A549 (cell line): Measurements from ENCODE around the gene OXSM.
A peak's percentile ranks its signal among the peaks of the same experiment; 100 is the strongest.

Experiments used
- CEBPB ChIP-seq, 2 experiments: fragments of >200 bp in 1 of 2; sonication (Bioruptor Twin) in 1 of 2; formaldehyde crosslinking in 1 of 2; IDR thresholded peaks; 2 replicates each; pipeline ENCODE4 v1.6.1; 2012 to 2016
- EP300 ChIP-seq, 2 experiments: fragments of >200 bp; sonication (Bioruptor Twin); formaldehyde crosslinking; IDR thresholded peaks; 2 replicates in 1 of 2; 3 replicates in 1 of 2; pipeline ENCODE4 v1.6.1; 2016 to 2017
- HOXA7 ChIP-seq: fragments of 250-450 bp; sonication (Bioruptor Pico); IDR thresholded peaks from 2 replicates; pipeline ENCODE4 v1.5.0; 2020; ENCODE audit warnings: mild to moderate bottlenecking, moderate library complexity
- KDM1A ChIP-seq: fragments of 200-600 bp; sonication (generic); IDR thresholded peaks from 2 replicates; pipeline ENCODE4 v1.6.1; 2016; ENCODE audit warnings: low read depth, mild to moderate bottlenecking
- MYC ChIP-seq: IDR thresholded peaks from 2 replicates; pipeline ENCODE4 v1.6.1; 2012; ENCODE audit warnings: mild to moderate bottlenecking, inconsistent platforms, low read length, improper control_type of control experiment, borderline replicate concordance
- POLR2A ChIP-seq: IDR thresholded peaks from 2 replicates; pipeline ENCODE4 v1.6.1; 2012; ENCODE audit warnings: mild to moderate bottlenecking, low read length
- POLR2AphosphoS2 ChIP-seq: conservative IDR thresholded peaks from 2 replicates; pipeline ENCODE4 v1.6.1; 2012; ENCODE audit warnings: low read length, improper control_type of control experiment, inconsistent platforms
- RAD21 ChIP-seq, 2 experiments: fragments of >200 bp in 1 of 2; sonication (Bioruptor Twin) in 1 of 2; formaldehyde crosslinking in 1 of 2; IDR thresholded peaks in 1 of 2; conservative IDR thresholded peaks in 1 of 2; 2 replicates in 1 of 2; 3 replicates in 1 of 2; pipeline ENCODE4 v1.6.1; 2012 to 2018; ENCODE audit warnings: inconsistent platforms in 1 of 2
- ZFP36 ChIP-seq: fragments of 450-650 bp; IDR thresholded peaks from 2 replicates; pipeline ENCODE4 v1.6.1; 2014; ENCODE audit warnings: borderline replicate concordance; ENCODE audit not compliant: partially characterized antibody
- TF ChIP-seq, protein P1 (sequence below): IDR thresholded peaks from 2 replicates; pipeline ENCODE4 v1.6.1; 2012
- TF ChIP-seq, protein P2 (sequence below): fragments of >200 bp; sonication (Bioruptor Twin); formaldehyde crosslinking; IDR thresholded peaks from 3 replicates; pipeline ENCODE4 v1.5.1; 2016
- TF ChIP-seq, protein P3 (sequence below): fragments of 150-350 bp; IDR thresholded peaks from 2 replicates; pipeline ENCODE4 v1.6.1; 2014; ENCODE audit warnings: low read depth, mild to moderate bottlenecking, low read length
- TF ChIP-seq, protein P4 (sequence below): fragments of 200-600 bp; sonication (generic); IDR thresholded peaks from 2 replicates; pipeline ENCODE4 v1.6.1; 2016; ENCODE audit warnings: antibody characterized with exemption, mild to moderate bottlenecking, moderate library complexity

DNA sequence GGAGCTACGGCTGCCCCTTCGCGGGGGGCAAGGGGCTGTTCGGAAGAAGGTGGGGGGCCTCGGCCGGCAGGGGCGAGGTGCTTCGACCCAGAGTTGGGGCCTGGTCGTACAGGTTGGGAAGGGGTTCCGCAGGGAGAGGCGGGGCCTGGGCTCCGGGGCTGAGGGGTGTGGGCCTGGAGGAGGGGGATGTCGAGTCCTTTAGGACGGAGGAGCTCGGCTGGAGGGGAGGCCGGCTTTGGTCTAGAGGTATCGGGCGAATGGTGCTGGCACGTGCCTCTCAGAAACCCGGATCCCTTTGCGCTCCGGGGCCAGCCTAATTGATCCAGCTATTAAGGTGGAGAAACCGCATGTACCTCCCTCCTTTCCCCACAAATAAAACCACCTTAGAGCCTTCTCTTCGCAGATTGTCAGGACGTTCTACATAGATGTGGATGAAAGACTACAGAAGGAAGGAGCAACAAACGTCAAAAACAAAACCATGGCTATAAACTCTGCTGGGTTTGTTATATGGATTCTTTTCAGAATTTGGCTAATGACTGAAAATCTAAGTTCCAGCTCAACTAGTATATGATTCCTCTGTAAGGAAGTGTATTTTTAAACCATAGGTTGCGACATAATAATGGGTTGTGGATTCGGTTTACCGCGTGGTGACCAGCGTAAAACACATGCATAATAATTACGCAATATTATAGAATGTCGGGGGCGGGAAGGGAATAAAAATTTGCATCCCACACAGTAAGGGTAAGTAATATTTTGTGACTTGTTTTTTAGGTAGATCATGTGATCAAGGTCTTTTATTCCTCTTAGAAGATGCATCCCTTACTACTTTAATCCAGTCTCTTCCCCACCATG is 6.0 kb upstream of the OXSM start:
- TF ChIP-seq HOXA7 (CRISPR knock-in tag) = no peak
- TF ChIP-seq, protein P1, sequence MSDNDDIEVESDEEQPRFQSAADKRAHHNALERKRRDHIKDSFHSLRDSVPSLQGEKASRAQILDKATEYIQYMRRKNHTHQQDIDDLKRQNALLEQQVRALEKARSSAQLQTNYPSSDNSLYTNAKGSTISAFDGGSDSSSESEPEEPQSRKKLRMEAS = peak; percentile 54
- TF ChIP-seq, protein P2, sequence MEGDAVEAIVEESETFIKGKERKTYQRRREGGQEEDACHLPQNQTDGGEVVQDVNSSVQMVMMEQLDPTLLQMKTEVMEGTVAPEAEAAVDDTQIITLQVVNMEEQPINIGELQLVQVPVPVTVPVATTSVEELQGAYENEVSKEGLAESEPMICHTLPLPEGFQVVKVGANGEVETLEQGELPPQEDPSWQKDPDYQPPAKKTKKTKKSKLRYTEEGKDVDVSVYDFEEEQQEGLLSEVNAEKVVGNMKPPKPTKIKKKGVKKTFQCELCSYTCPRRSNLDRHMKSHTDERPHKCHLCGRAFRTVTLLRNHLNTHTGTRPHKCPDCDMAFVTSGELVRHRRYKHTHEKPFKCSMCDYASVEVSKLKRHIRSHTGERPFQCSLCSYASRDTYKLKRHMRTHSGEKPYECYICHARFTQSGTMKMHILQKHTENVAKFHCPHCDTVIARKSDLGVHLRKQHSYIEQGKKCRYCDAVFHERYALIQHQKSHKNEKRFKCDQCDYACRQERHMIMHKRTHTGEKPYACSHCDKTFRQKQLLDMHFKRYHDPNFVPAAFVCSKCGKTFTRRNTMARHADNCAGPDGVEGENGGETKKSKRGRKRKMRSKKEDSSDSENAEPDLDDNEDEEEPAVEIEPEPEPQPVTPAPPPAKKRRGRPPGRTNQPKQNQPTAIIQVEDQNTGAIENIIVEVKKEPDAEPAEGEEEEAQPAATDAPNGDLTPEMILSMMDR = no peak
- TF ChIP-seq POLR2A = no peak; the same call in 1 of the 2 replicates
- no peak for TF ChIP-seq MYC
- TF ChIP-seq CEBPB (IDR thresholded peaks at IDR 0.05) = peak; percentile 73 to 92; a peak in 3 of 4 replicates
- TF ChIP-seq EP300 (IDR thresholded peaks at IDR 0.05) = no peak
- no peak for TF ChIP-seq RAD21 (conservative IDR thresholded peaks at IDR 0.05 in 1 of 2, IDR thresholded peaks at IDR 0.05 in 1 of 2)
- TF ChIP-seq POLR2AphosphoS2 = no peak
- TF ChIP-seq, protein P3, sequence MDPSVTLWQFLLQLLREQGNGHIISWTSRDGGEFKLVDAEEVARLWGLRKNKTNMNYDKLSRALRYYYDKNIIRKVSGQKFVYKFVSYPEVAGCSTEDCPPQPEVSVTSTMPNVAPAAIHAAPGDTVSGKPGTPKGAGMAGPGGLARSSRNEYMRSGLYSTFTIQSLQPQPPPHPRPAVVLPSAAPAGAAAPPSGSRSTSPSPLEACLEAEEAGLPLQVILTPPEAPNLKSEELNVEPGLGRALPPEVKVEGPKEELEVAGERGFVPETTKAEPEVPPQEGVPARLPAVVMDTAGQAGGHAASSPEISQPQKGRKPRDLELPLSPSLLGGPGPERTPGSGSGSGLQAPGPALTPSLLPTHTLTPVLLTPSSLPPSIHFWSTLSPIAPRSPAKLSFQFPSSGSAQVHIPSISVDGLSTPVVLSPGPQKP = no peak
- TF ChIP-seq ZFP36 = no peak
- TF ChIP-seq, protein P4, sequence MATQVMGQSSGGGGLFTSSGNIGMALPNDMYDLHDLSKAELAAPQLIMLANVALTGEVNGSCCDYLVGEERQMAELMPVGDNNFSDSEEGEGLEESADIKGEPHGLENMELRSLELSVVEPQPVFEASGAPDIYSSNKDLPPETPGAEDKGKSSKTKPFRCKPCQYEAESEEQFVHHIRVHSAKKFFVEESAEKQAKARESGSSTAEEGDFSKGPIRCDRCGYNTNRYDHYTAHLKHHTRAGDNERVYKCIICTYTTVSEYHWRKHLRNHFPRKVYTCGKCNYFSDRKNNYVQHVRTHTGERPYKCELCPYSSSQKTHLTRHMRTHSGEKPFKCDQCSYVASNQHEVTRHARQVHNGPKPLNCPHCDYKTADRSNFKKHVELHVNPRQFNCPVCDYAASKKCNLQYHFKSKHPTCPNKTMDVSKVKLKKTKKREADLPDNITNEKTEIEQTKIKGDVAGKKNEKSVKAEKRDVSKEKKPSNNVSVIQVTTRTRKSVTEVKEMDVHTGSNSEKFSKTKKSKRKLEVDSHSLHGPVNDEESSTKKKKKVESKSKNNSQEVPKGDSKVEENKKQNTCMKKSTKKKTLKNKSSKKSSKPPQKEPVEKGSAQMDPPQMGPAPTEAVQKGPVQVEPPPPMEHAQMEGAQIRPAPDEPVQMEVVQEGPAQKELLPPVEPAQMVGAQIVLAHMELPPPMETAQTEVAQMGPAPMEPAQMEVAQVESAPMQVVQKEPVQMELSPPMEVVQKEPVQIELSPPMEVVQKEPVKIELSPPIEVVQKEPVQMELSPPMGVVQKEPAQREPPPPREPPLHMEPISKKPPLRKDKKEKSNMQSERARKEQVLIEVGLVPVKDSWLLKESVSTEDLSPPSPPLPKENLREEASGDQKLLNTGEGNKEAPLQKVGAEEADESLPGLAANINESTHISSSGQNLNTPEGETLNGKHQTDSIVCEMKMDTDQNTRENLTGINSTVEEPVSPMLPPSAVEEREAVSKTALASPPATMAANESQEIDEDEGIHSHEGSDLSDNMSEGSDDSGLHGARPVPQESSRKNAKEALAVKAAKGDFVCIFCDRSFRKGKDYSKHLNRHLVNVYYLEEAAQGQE = no peak
- no peak for TF ChIP-seq KDM1A
